Measurements from ENCODE around the gene MCF2L2.
"Not testable (repeated sequence)": the region's sequence is repeated elsewhere in the genome, so short reads cannot be mapped to it uniquely, and the experiment has no call there.

Gene MCF2L2

GRCh38 chr3:183428447-183429211, at the start of gene MCF2L2:
Gene MCF2L2 (minus strand): TSS chr3:183428619. CDS start chr3:183427977, 642 bp downstream.
- DNase-seq (ENCODE audit: low spot score) = no peak

- DNase-seq (ENCODE audit: low spot score) = no peak
Measured at GRCh38 chr3:183477801-183478456, 49.5 kb upstream of the MCF2L2 start.

GRCh38 chr3:183475764-183476162, 47.3 kb upstream of the MCF2L2 start:
- not testable (repeated sequence) for DNase-seq (ENCODE audit: low spot score)

- DNase-seq (ENCODE audit: low spot score) = no peak
Measured at GRCh38 chr3:183475016-183475763, 46.8 kb upstream of the MCF2L2 start.

GRCh38 chr3:183473969-183474368, 45.5 kb upstream of the MCF2L2 start:
- DNase-seq (ENCODE audit: low spot score) = no peak

GRCh38 chr3:183472155-183472554, 43.7 kb upstream of the MCF2L2 start:
- no peak for DNase-seq (ENCODE audit: low spot score)

- no peak for DNase-seq (ENCODE audit: low spot score)
Measured at GRCh38 chr3:183468424-183468823, 40.0 kb upstream of the MCF2L2 start.

GRCh38 chr3:183466575-183466974, 38.2 kb upstream of the MCF2L2 start:
- no peak for DNase-seq (ENCODE audit: low spot score)

- DNase-seq (ENCODE audit: low spot score) = not testable (repeated sequence)
Measured at GRCh38 chr3:183465710-183466109, 37.3 kb upstream of the MCF2L2 start.

GRCh38 chr3:183464480-183464879, 36.1 kb upstream of the MCF2L2 start:
- DNase-seq (ENCODE audit: low spot score) = no peak

- DNase-seq (ENCODE audit: low spot score) = no peak
Measured at GRCh38 chr3:183460081-183461055, 31.9 kb upstream of the MCF2L2 start.

- peak; percentile 92 for DNase-seq (ENCODE audit: low spot score)
Measured at GRCh38 chr3:183455089-183455488, 26.7 kb upstream of the MCF2L2 start.

- no peak for DNase-seq (ENCODE audit: low spot score)
Measured at GRCh38 chr3:183454064-183454463, 25.6 kb upstream of the MCF2L2 start.

GRCh38 chr3:183449791-183450190, 21.4 kb upstream of the MCF2L2 start:
- DNase-seq (ENCODE audit: low spot score) = no peak

- no peak for DNase-seq (ENCODE audit: low spot score)
Measured at GRCh38 chr3:183449391-183449790, 21.0 kb upstream of the MCF2L2 start.

- DNase-seq (ENCODE audit: low spot score) = no peak
Measured at GRCh38 chr3:183448369-183449128, 20.1 kb upstream of the MCF2L2 start.

GRCh38 chr3:183447206-183448001, 19.0 kb upstream of the MCF2L2 start:
- peak; percentile 90 for DNase-seq (ENCODE audit: low spot score)

- no peak for DNase-seq (ENCODE audit: low spot score)
Measured at GRCh38 chr3:183446838-183447205, 18.4 kb upstream of the MCF2L2 start.

GRCh38 chr3:183444748-183445147, 16.3 kb upstream of the MCF2L2 start:
- DNase-seq (ENCODE audit: low spot score) = no peak
